Dermis microvascular lymphatic vessel endothelial cell (primary cell): Measurements from ENCODE around the gene PARP15. TPM values are rescaled to one million over a fixed set of nuclear protein-coding genes. Genes with fewer than 3 reads are reported as not detected.

Experiments used
- DNase-seq, 2 donors: peaks; one replicate each; pipeline versions ENCODE4 v3.0.0 to v3.0.0-alpha.2; 2010; ENCODE audit warnings: low read depth in 2 of 2
- total RNA-seq: library from RNA; depleted of rRNA; stranded (reverse); fragments of >200 nt; gene quantifications from 2 replicates; pipeline ENCODE4 v1.2.1, GENCODE V29; 2014

Gene PARP15
- total RNA-seq, 1 donor from 2014 or later, result 0.39 TPM

DNA sequence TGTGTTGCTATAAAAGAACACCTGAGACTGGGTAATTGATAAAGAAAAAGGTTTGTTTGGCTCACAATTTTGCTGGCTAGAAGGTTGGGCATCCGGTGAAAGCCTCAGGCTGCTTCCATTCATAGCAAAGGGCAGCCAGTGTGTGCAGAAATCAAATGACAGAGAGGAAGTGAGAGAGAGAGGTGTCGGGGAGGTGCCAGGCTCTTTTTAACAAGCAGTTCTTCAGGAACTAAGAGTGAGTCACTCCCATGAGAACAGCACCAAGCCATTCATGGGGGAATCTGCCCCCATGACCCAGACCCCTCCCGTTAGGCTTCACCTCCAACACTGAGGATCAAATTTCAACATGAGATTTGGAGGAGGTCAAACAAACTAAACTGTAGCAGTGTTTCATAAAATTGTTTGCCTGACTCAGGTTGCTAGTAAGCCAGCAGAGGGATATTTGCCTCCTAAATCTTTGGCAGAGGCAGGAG, 4.5 kb upstream of the PARP15 start:
- peak; percentile 20 to 87 for DNase-seq

DNA sequence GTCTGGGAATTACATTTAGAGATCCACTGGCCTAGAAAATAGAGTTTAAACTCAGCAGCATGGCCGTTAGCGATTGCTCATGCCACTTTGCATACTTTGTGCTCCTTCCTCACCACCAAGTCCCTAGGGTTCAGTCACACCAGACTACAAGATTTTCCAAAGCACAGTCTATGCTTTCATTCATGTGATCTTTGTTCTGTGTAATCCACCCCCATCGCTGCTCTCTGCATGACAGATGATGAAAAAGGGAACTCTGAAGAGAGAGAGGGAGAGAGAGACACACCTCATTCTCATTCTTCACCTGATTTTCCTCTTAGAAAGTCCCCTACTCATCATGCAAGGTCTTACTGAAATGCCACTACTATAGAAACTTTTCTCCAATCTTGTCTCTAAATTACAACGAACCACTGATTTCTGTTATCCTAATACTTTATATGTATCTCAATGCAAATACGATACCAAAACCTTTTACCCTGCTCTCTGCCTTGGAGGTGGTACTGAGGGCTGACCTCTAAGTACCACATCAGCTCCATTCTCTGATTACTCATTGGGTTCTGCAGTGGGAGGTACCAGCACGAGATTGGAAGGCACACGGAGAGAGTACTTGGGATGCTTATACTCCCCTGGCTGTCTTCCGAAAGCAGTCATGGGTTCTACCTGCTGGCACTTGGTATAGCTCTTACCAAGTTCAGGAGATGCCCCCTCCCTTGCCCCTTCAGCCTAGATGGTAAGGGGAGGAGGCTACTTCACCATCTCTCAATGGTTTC, 1.1 kb upstream of the PARP15 start:
- DNase-seq, result no peak

DNA sequence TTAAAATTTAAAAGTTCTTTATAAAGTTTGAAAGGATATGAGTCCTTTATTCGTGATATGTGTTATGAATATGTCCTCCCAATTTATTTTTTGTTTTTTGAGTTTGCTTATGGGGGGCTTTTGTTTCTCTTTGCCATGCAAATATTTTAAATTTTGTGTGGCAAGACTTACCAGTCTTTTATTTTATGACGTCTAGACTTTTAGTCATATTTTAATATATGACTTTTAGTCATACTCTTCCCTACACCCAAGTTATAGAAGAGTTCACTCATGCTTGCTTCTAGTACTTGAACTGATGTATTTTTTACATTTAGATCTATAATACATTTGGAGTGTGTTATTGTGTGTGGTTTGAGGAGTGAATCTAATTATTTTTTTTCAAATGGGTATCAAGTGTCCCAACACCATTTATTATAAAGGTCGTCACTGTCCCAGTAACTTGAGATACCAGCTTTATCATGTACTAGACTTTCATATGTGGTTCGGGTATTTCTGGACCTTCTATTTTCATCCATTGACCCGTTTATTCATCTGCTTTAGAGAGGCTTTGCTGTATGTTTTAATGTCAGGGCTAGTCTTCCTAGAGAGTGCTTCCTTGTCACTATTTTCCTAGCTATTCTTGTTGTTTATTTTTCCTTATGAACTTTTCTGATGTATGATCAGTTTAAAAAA, 755 bp downstream of the PARP15 start:
- DNase-seq, result no peak

DNA sequence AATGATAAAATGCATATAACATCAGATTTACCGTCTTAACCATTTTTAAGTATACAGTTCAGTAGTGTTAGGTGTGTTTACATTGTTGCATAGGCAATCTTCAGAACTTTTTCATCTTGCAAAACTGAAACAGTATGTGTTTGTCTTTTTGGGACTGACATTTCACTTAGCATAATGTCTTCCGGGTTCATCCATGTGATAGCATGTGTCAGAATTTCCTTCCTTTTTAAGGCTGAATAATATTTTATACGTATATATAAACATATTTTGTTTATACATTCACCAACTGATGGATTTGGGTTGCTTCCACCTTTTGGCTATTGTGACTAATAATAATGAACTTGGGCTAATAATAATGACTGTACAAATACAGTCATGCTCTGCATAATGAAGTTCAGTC, 3.0 kb downstream of the PARP15 start:
- peak in 1 of 2 donors; percentile 47 for DNase-seq

DNA sequence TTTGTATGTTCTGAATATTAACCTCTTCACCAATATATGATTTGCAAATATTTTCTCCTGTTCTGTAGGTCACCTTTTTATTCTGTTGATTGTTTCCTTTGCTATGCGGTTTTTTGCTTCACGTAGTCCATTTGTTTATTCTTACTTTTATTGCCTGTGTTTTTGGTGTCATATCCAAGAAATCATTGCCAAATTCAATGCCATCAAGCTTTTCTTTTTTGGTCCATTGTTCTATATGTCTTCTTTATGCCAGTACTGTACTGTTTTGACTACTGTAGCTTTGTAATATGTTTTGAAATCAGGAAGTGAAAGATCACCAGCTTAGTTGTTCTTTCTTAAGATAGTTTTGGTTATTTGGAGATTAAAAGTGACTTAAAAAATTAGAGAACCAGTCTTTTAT, 4.2 kb downstream of the PARP15 start:
- no peak for DNase-seq

DNA sequence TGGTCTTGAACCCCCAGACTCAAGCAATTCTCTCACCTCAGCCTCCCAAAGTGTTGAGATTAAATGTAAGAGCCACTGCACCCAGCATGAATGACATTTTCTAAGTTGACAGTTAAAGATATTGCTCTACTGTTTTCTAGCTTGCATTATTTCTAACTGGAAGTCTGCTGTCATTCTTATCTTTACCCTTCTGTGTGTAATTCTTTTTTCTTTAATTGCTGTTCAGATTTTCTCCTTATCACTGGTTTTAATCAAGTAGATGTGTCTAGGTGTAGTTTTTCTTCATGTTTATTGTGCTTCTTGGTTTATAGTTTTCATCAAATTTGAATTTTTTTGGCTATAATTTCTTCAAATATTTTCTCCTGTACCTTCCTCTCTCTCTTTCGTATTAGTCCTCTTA, 4.9 kb downstream of the PARP15 start:
- DNase-seq, result no peak

DNA sequence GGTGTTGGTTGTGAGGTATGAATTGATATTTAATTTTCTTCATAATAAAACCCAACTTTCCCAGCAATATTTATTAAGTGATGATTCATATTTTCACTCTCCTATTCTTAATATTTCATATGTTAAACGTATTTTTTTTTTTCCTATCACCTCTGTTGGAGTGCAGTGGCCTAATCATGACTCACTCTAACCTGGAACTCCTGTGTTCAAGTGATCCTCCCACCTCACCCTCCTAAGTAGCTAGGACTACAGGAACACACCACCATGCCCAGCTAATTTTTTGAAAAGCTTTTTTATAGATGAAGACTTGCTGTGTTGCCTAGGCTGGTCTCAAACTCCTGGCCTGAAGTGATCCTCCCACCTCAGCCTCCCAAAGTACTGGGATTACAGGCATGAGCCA, 8.6 kb downstream of the PARP15 start:
- no peak for DNase-seq

DNA sequence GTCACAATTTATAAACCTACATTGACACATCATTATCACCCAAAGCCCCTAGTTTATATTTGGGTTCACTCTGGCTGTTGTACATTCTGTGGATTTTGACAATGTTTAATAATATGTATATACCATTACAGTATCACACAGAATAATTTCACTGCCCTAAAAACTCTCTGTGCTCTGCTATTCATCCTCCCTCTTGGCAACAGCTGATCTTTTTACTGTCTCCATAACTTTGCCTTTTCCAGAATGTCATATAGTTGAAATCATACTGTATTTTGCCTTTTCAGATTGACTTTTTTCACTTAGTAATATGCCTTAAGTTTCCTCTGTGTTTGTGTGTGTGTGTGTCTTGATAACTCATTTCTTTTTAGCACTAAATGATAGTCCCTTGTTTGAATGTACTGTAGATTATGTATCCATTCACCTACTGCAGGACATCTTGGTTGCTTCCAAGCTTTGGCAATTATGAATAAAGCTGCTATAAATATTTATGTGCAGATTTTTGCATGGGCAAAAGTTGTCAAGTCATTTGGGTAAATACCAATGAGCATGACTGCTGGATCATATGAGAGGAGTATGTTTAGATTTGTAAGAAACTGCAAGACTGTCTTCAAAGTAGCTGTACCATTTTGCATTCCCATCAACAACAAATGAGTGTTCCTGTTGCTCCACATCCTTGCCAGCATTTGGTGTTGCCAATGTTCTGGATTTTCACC, 9.5 kb downstream of the PARP15 start:
- no peak for DNase-seq

DNA sequence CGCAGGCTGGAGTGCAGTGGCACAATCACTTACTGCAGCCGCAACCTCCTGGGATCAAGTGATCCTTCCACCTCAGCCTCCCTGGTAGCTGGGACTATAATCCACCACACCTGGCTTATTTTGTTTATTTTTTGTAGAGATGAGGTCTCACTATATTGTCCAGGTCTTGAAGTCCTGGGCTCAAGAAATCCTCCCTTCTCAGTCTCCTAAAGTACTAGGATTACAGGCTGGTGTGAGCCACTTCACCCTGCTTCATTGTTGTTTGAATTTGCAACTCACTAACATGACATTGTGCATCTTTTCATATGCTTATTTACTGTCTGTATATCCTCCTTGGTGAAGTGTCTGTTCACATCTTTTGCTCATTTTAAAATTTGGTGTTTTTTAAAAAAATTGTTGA, 10.1 kb downstream of the PARP15 start:
- no peak for DNase-seq

DNA sequence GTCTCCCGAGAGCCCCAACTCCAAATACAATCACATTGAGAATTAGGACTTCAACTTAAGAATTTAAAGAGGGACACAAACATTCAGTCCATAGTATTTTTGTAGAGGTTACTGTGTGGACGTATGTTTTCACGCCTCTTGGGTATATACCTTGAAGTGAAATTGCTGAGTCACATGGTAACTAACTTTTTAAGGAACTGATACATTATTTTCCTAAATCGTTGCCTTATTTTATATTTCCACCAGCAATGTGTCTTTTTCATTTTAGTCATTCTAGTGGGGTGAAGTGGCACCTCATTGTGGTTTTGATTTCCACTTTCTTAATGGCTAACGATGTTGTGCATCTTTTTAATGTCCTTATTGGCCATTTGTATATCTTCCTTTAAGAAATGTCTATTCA, 11.8 kb downstream of the PARP15 start:
- no peak for DNase-seq

DNA sequence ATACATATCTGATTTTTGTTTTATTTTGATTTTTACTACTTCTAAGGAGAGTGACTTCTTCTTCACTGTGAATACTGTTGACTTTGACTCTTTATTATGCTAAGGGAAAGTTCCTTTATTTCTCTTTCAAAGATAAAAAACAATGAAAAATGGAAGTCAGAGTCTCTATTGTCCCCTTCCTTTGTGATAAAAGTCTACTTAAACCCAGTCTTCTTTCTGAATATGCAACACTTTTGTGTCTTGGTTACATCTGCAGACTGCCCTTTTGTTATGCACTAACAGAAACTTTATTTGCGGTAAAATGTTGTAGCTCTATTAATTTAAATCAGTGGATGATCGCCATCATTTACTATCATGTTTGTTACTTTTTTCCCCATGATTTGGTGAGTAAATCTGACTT, 13.2 kb downstream of the PARP15 start:
- no peak for DNase-seq

DNA sequence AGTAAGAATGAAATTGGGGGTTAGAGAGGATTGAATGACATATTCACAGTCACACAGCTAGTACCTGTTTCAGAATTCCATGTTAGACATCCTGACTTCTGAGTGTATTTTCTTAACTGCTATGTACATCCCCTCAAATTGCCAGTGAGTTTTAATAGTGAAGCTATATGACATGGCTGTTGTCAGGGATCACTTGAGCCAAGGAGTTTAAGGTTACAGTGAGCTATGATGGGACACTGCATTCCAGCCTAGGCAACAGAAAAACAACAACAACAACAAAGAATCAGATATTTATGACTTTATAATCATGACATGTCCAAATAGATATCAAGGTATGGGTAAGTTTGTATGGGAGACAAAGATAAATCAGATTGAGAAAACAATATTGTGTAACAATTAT, 16.6 kb downstream of the PARP15 start:
- DNase-seq, result no peak

DNA sequence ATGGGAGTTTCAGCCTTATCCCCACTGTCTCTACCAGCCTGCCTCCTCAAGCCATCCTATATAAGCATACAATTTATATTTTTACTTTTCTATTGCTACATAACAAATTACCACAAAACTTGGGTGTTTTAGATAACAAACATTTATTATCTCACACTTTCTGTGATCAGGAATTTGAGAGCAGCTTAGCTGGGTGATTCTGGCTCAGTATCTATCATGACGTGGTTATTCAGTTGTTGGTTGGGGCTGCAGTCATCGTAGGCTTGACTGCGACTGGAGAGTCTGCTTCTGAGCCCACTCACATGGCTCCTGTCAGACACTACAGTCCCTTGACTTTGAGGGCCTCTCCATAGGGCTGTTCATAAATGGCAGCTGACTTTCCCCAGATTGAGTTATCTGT, 20.7 kb downstream of the PARP15 start:
- DNase-seq, result no peak

DNA sequence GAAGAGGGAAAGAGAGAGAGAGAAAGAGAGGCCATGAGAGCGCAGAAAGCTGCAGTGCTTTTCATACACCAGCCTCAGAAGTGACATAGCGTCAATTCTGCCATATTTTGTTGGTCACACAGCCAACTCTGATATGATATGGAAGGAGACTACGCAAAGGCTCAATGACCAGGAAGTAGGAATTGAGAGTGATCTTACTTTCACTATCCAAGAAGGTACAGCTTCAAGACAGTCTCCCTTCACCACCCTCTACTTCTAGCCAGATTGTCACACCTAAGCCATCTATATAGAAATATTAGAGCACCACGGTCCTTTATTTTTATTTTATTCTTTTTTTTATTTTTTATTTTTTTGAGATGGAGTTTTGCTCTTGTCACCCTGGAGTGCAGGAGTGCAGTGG, 21.1 kb downstream of the PARP15 start:
- DNase-seq, result no peak

DNA sequence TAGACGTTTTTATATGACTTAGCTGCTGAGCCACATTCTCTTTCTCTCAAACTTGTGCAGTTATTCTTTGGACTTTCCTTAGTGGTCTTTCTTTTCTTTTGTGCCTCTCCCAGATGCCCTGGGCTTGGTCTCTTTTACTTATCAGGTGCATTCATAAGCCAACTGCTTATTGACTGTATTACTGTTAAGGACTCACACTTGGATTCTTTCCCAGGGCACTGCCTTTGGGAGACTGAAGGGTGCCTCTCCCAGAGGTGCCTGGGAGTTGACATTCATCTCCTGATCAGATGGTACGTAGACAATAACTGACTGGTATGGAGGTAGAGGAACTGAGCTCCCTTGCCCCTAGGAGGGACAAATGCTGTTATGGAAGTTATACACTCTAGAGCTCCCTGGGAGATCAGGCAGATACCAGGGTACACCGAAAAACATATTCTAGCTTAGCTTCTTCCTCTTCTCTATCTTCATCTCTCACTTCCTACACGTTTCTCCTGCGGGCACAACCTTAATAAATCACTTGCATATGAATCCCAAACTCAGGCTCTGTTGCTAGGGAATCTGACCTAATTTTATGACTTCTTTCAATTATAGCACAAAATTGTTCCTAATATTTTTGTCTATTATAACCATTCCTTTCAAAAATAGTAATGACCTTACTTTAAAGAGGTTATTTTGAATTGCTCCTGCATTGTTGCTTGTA, 24.7 kb downstream of the PARP15 start:
- no peak for DNase-seq

DNA sequence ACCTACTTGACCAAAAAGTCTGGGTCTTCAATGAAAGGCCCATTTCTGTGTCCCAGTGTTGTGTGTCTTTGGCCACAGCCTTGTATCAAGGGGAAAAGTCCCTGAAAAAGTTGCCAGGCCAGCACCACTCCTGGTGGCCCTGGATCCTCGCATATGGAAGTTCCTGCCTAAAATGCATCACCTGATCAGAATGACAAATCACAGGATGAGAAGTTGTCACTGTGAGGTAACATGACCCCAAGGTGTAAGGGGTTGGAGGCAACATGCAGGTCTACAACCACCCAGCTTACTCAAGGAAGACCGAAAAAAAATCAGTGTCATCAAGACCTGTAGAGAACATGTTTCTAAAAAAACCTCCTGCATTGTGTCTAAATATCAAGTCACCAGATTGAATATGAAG, 25.6 kb downstream of the PARP15 start:
- DNase-seq, result no peak

DNA sequence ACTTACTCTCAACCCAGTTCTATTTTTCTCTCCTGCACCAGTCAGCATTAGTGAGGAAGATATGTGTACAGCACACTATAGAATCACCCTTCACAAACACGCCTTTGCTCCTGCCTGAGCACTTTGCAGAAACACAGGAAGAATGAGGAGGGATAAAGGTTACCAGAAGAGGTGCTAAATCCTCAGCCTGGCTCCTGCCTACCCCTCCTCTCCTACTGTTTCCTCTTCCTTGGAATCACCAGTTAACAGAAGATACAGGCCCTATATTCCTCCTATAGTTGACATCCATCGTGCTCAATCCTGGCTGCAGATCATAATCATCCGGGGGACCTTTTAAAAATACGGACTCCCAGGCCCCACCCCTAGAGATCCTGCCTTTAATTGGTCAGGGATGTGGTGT, 28.9 kb downstream of the PARP15 start:
- DNase-seq, result no peak

DNA sequence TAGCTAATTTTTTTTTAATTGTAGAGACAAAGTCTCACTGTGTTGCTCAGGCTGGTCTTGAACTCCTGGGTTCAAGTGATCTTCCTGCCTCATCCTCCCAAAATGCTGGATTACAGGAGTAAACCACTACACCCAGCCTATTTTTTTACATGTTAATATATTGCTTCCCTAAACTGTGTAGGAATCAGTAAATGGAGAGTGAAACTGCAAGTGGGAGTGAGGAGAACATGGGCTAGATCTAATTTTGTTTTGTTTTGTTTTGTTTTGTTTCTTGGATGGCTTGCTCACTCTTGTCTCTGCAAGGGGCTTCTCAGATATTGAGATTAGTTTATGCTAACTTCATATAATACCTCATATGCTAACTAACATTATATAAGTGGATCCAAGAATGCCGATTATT, 31.5 kb downstream of the PARP15 start:
- DNase-seq, result no peak

DNA sequence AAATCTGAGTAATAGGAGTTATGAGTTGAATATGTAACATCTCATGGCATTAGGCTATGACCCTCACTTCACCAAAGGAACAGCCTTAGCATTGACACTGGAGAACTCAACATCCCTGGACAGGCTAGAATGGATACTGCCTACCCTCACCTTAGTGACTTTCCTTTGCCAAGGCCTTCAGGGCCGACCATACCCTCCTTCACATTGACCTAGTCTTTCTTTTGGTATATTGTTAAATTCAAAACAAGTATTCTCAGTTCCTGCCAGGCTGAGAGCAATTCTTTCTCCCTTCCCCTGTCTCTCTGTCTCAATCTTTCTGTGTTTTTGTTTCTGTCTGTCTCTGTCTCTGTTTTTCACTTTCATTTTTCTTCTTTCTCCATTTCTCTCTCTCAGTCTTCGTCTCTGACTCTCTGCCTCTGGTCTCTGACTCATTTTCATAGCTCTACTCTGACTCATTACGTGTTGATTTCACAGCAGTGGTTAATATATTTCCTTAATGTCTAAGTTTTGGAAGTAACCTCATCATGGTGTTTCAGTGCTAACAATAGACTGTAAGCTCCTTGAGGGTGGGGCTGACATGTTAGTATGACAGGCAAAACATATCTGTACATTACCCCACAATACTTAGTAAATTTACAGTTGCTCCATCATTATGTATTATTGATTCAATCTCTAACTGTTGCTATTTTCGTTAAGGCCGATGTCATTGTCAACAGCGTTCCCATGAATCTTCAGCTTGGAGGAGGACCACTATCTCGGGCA, 32.5 kb downstream of the PARP15 start:
- DNase-seq, result peak in 1 of 2 donors; percentile 63

DNA sequence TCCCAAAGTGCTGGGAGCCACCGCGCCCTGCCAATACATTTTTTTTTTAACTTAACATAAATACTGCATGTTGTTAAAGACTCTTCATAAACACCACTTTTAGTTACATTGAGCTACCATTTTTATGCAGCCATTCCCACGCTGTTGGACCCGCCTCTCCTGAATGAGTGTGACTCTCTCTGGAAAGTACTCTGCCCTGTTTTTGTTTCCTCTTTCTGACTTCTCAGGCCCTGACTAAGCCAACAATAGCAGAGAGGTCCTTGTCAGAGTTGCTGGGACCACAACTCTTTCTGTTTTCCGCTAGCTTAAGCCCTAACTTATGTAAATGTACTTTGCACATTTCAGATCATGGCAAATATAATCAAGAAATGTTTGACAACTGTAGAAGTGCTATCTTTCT, 35.2 kb downstream of the PARP15 start:
- peak in 1 of 2 donors; percentile 15 for DNase-seq

DNA sequence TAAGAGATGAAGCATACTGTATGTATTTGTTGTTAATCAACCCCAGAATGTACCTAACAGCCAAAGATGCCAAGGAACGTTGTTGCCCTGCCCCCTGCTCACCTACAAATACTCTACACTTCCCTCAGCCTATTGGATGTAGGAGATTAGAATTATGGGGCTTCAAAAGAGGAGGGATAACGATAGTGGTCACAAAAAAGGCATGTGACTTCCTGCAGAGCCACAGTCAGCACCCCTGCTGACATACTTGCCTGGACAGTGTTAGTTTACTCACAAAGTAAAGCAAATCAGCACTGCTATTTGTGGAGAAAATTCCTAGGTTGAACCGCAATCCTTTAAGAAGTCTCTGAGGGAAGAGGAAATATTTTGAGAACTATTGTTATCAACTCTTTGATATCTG, 37.9 kb downstream of the PARP15 start:
- no peak for DNase-seq
